ENCODE measurements around the gene IL3RA. TPM values are rescaled to one million over a fixed set of nuclear protein-coding genes. Genes with fewer than 3 reads are reported as not detected.
A peak's percentile ranks its signal among the peaks of the same experiment; 100 is the strongest.

IL3RA gene
- total and polyA plus RNA-seq, 12 donors: 4.5 to 20.8 (median 5.3) TPM

GRCh38 chrX:1398431-1399340 is 62.1 kb downstream of the IL3RA start:
- peak in 4 of 8 donors; percentile 21 to 68 (median 56) for ATAC-seq

GRCh38 chrX:1400049-1400448 is 63.5 kb downstream of the IL3RA start:
- Histone ChIP-seq H3K27me3 (no peaks in the 10 kb centered on the region), H3K4me1 (peaks cover 0 to 3% (median 0%) of the 10 kb centered on the region in 9 donors), H3K9me3 (no peaks in the 10 kb centered on the region), H3K36me3 (peaks cover 0 to 70% (median 19%) of the 10 kb centered on the region in 9 donors), H3K4me3 (no peak overlapping the region), H3K27ac (no peak overlapping the region)
- WGBS, 2 donors: 91 to 97% methylated on average over 12 of the region's 12 CpGs
- intact Hi-C loops (cut with DNase I): no loop called here
- ATAC-seq (no peak), DNase-seq (peak in 1 of 2 donors; percentile 1)
- TF ChIP-seq CTCF (IDR thresholded peaks at IDR 0.05): no peak

More at GRCh38 chrX:1398431-1399340, 62.1 kb downstream of the IL3RA start:
- no peaks in the 10 kb centered on the region for H3K9me3 ChIP-seq
- TF ChIP-seq CTCF (IDR thresholded peaks at IDR 0.05): no peak
- WGBS, 2 donors: 81 to 88% methylated on average over 29 of the region's 29 CpGs
- peaks cover 0 to 16% (median 5%) of the 10 kb centered on the region in 9 donors for H3K4me1 ChIP-seq
- H3K27me3 ChIP-seq: no peaks in the 10 kb centered on the region
- intact Hi-C loops (cut with DNase I): loop anchor here in 2 of 10 donors (10.0 kb wide), 2 partner anchors 46 to 196 kb away; partner anchors contain the start of gene AKAP17A (in 1 of the 2)
- DNase-seq: peak in 1 of 2 donors; percentile 52
- no peak overlapping the region for H3K27ac ChIP-seq
- H3K4me3 ChIP-seq: no peak overlapping the region
- peaks cover 0 to 56% (median 8%) of the 10 kb centered on the region in 9 donors for H3K36me3 ChIP-seq

GRCh38 chrX:1400742-1401471 is 64.3 kb downstream of the IL3RA start:
- DNase-seq (peak in 1 of 2 donors; percentile 8), ATAC-seq (peak in 2 of 8 donors; percentile 7 to 10)
- peaks cover 0 to 78% (median 28%) of the 10 kb centered on the region in 9 donors for H3K36me3 ChIP-seq
- H3K4me3 ChIP-seq: no peak overlapping the region
- WGBS, 2 donors: 81 to 89% methylated on average over 27 of the region's 27 CpGs
- intact Hi-C loops (cut with DNase I): no loop called here
- no peaks in the 10 kb centered on the region for H3K4me1 ChIP-seq
- no peaks in the 10 kb centered on the region for H3K27me3 ChIP-seq
- no peak for TF ChIP-seq CTCF (IDR thresholded peaks at IDR 0.05)
- H3K27ac ChIP-seq: no peak overlapping the region
- H3K9me3 ChIP-seq: no peaks in the 10 kb centered on the region
